ENCODE data around the gene ZNRF2.
"Not testable (repeated sequence)": the region's sequence is repeated elsewhere in the genome, so short reads cannot be mapped to it uniquely, and the experiment has no call there.

ZNRF2 gene

DNA sequence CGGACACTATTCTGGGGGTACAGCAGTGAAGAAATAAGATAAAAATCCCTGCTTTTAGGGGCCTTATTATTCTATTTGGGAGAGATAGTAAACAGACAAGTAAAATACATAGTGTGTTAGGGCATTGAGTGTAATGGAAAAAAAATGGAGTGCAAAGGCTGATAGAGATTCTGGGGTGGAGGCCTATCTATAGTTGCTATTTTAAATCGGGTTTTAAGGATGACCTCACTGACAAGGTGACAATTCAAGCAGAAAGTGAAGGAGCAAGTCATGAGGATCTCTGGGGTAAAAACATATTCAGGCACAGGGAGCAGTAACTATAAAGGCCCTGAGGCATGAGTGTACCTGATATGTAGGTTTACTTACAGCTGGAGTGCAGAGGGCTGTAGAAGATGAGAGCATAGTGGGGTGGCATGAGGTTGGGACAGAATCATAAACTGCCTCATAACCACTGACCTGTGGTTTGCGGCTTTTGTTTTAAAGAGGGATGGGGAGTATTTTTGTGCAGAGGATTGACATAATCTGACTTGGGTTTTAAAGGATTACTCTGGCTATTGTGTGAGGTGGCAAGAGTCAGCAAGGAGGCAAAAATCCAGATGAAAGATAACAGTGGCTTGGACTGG, 8.1 kb downstream of the ZNRF2 start:
- DNase-seq, result not testable (repeated sequence)

DNA sequence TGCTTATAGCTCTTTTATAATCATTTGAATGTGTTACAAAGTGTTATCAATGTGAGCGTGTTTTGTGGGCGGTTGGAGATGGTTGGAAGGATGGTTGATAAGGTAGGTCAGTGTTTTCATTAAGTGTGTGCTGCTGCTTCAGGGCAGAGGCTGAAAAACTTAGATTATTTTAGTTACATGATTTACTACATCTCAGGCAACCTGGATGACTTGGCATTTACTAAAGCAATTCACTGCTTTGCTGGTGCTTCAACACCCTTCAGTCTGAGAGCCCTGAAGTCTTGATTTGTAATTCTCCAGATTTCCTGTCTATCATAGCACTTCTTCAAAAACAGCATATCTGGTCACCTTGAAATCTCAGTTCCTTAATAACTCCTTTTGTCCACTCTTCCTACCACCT, 11.9 kb downstream of the ZNRF2 start:
- not testable (repeated sequence) for DNase-seq

DNA sequence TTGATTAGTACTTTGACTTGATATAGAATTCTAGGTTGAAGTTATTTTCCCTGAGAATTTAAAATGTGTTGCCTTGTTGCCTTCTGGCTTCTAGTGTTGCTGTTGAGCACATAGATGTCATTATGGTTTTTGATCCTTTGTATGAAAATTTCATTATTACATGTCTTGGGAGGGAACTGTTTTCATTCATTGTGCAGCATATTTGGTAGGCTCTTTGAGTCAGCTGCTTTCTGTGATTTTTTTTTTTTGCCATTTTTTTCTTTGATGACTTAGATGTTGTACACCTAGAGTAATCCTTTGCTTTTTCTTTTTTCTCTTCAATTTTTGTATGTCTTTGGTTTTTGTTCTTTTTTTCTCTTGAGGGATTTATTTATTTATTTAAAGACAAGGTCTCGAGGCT, 13.1 kb downstream of the ZNRF2 start:
- not testable (repeated sequence) for DNase-seq

DNA sequence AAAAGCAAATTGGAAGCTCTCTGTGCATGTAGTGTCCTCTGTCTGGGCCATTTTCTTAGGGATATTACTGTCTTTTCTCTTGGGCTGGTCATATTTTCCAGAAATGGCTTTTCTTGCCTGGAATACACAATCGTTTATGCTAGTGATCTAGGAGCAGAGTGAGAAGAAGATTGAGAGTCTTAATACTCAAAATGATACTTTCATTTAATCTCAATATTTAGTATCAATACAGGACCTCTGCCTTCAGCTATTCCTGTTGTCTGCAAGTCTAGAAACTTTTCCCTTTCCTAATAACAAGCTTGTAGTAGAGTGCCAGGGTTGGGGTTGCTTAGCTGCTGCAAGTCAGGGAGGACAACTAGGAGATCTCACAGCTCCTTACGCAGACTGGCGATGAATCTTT, 14.0 kb downstream of the ZNRF2 start:
- DNase-seq, result not testable (repeated sequence)

DNA sequence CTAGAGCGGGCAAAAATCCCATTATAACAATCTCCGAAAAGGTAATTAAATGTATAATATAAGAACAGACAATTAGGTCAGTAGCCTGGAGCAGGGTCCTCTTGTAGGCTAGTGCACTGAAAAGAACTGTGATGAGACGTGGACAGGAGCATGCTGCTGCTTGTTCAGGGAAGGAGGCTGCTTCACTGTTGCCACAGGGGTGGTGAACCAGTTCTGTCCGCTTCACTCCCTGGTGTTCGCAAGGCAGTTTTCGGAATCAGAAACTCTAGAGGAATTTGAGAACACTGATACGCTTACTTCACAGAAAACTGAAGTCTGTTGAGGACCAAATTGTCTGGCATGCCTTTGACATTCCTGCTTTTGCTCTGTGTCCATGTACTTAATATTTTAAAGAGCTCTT, 17.4 kb downstream of the ZNRF2 start:
- DNase-seq, result no peak

DNA sequence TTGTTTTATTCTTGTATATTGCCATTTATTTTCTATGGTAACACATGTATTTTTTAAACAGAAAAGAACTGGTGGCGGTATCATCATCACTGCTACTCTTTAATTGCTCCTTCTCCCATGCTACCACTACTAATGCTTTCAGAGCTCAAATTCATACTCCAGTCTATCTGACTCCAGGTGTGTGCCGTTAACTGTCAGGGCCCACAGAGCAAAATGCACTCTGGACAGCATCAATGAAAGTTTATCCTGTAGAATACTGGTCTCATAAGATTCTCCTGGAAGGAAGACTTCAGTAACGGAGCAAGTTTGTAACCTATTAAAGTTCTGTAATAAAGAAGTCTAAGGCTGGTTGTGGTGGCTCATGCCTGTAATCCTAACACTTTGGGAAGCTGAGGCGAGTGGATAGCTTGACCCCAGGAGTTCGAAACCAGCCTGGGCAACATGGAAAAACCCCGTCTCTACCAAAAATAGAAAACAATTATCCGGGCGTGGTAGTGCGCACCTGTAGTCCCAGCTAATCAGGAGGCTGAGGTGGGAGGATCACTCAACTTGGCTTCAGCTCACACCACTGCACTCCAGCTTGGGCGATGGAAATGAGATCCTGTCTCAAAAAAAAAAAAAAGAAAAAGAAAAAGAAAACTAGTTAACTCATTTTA, 18.4 kb downstream of the ZNRF2 start:
- no peak for DNase-seq

DNA sequence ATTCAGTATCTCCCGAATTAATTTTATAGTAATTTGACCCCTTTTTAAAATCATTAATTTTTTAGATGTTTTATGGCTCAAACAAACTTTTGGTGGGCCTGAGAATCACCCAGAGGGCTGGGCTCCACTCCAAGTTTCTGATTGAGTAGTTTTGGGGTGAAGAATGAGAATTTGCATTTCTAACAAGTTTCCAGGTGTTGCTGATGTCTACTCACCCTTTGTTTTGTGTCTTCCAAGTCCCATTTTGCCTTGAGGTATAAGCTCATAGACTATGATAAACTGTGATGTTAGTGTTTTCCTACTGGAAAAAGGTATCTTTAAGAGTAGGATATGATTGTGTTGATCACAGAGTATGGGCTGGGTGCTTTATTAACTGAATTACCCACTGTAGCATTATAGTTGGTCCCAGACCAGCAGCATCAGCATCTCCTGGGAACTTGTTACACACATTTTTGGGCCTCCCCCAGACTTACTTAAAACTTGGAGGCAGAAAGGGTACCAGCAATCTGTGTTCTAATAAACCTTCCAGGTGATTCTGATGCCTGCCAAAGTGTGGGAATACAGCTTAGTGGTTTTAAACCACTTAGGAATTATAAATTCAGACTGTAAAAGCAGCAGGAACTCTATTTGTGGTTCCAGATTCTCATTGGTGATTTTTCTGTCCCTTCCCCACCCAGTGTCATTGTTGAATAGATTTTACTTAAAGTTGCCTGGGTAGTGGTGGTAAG, 19.1 kb downstream of the ZNRF2 start:
- no peak for DNase-seq

DNA sequence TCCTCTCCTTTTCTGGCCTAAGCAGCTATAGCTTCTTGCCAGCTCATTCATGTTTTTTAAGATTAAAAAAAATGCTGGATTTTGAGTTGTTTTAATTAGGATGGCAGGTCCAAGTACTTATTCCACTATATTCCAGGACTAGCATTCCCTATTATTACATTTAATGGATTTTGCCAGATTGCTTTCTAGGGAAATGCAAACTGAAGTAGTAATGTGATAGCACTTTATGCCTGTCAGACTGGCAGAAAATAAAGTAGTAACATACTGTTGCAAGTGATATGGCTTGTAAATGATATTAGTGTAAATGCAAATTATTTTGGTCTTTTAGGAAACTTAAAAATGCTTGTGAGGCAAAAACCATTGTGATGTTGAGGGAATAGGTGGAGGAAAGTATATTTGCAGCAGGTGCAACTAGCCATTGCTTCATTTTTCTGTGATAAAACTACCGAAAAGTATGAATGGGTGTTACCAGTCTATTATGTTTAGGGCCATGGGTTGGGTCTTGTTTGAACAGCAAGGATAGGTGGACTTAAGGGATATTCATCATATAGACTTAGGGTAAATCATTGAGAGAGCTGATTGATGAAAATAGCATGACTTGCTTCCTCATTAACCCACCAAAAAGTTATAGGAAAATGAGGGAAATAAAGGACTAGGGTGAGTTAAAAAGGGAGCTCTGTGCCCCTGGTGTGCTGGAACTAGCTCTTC, 19.9 kb downstream of the ZNRF2 start:
- DNase-seq, result no peak

DNA sequence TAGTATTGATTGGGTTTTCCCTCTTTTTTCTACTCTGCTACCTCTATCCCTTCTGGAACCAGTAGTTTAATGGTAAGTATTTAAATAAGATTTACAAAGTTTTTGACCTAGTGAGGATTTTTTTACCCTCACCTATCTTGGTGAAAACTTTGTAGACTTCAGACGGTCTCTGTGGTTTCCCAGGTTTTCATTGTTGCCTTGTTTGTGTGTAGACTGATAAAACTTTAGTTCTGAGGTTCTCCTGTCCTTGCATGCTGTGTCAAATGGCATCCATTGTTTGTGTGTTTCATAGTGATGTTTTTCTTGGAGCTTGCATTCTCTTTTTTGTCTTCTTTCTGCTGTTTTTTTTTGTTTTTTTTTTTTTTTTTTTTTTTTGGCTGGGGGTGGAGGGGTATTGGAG, 22.6 kb downstream of the ZNRF2 start:
- no peak for DNase-seq

DNA sequence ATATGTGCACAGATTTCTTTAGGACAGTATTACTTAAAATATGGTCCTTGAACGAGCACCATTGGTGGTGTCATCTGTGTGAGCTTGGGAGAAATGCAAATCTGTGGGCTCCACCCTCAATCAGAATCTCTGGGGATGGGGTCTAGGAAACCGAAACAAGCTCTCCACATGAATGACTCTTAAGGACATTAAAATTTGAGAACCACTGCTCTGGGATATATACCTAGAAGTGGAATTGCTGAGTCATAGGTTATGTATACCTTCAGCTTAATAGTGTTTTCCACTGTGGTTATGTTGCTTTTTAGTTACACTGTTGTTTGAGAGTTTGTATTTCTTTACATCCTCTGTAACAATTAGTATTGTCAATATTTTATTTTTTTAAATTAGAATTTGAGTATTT, 24.0 kb downstream of the ZNRF2 start:
- DNase-seq, result no peak

DNA sequence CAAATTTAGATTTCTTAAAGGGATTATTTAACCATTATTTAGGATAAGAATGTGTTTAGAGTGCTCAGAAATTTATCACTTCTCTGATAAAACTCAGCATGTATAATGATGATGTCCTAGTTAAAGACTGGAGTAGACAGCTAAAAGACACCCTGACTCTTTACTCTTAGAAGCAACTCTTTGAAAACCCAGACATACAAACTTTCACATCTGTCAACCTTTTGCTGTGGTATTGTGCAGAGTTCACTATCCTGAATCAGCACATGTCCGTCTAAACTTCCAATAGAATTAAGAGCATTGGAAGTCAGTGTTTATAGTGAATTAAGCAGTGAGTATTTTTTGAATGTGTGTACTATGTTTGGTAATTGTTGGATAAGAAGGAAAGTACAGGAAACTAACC, 24.9 kb downstream of the ZNRF2 start:
- no peak for DNase-seq

DNA sequence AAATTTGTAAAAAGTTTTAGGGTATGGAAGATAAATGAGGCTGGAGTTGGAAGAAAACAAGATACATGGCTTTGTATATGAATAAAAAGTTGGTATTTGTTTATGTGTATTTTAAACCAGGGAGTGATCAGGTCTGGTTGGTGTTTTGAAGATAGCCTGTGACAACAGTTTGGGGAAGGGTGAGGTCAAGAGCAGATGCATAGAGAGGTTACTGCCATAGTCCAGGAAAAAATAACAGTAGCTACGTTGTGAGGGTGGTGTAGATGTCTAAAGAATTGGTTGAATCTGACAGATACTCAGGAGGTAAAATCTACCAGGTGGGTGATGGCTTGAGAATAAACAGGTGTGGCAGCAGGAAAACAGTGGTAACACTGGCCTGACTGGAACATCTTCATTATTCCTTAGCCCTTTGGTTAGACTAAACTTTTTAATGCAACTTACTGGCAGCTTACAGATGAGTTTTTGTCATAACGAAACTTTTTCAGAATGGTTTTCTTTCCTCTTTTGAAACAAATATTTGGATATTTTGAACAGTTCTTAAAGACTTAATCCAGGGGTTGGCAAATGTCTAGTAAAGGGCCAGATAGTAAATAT, 25.5 kb downstream of the ZNRF2 start:
- DNase-seq, result no peak

DNA sequence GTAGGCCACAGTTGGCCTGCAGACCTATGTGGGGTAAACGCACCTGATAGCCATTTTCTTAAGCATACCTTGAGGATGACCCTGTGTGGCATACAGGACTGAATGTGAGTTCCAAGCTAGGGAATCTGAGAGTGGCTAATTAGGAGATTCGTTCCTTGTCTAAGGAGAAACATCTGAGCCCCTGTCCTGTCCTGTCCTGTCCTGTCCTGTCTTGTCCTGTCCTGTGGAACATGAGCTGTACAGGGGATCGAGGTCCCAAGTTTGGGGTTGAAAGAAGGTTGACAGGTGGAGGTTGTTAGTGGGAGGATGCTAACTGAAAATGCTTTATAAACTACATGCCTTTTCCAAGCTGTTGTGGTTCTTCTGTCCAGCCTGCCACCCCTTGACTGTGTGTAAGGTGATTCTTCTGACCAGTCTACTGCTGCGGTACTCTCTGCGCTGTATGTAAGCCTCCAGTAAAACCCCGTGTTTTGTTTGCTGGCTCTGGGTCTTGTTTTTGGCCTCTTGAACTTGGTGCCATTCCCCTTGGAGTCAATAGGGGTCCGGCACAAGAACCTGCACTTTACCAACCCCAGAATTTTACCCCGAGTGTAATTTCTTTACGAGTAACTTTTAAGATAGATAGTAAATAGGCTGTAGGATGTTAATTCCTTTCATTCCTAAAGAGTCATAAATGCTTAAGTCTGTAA, 26.4 kb downstream of the ZNRF2 start:
- DNase-seq, result no peak

DNA sequence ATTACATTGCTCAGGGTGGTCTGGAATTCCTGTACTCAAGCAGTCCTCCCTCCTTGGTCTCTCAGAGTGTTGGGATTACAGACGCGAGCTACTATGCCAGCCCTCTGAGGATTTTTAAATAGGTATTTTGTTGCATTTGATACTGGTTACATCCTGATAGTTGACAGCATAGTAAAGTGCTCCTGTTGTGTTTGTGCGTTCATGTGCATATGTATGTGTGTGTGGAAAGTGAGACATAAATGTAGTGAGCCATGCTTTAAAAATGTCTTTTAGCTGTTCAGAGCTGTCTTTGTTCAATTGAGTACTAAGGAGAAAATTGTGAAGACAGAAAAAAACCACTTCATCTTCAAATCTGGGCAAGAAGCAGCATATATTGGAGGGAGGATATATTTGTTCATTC, 27.8 kb downstream of the ZNRF2 start:
- no peak for DNase-seq

DNA sequence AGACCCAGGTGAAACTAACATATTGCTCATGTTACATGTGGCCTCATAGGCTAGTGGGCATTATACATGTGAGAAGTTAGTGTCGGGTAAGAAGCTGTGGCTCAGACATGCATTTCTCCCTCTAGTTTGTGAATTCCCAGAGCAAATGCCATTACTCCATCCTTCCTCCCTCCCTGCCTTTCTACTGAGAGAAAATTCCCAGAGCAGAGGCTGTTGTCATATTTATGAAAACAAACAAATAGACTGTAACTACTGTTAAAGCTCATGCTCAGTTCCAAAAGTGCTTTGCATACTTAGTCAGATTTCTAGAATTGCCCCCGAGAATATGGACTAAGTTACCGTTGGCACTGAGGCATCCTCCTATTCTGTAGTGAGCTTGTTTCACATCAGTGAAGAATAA, 29.0 kb downstream of the ZNRF2 start:
- no peak for DNase-seq

DNA sequence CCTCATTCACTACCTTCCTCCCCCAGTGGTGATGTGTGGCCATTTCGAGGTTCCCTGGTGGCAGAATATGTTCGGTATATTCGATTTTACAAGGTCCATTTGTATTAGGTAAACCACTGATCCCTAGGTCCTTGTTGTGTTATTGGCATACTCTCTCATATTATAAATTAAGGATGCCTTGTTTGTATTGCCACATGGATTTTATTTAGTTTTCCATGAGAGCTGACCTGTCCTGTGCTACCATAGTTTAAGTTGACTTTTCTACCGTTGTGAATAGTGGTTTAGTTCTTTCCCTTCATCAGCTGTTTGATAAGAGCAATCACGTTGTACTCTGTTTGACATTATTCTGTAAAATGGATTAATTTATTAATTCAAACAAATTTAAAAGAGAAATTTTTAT, 29.4 kb downstream of the ZNRF2 start:
- DNase-seq, result no peak

DNA sequence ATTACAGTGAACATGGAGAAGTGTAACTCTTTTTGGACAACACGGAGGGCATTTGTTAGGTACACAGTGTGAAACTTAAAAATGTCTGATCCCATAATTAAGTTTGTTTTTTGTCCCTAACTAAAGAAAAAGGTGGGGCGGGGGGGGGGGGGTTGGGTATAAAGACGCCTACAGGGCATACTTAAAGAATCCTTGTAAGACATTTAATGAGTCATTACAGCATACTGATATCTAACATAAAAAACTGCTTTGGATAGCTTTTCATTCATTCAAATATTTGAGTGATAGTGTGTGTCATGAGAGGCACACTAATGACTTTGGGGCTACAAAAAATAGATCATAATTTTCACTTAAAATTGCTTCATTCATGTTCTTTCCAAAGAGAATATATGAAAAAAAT, 31.2 kb downstream of the ZNRF2 start:
- DNase-seq, result no peak

DNA sequence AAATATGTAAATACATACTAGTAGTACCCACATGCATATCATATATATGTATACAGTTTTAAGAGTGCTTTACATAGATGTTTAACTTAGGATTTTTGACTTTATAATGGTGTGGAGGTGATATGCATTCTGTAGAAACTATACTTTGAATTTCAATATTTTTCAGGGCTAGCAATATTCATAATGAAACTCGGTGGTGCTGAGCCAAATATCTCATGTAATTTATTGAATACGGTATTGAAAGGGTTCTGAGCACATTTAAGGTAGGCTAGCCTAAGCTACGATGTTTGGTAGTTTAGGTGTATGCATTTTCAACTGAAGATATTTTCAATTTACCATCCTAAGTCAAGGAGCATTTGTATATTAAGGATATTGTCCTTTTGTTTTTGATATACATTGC, 36.0 kb downstream of the ZNRF2 start:
- DNase-seq, result no peak

DNA sequence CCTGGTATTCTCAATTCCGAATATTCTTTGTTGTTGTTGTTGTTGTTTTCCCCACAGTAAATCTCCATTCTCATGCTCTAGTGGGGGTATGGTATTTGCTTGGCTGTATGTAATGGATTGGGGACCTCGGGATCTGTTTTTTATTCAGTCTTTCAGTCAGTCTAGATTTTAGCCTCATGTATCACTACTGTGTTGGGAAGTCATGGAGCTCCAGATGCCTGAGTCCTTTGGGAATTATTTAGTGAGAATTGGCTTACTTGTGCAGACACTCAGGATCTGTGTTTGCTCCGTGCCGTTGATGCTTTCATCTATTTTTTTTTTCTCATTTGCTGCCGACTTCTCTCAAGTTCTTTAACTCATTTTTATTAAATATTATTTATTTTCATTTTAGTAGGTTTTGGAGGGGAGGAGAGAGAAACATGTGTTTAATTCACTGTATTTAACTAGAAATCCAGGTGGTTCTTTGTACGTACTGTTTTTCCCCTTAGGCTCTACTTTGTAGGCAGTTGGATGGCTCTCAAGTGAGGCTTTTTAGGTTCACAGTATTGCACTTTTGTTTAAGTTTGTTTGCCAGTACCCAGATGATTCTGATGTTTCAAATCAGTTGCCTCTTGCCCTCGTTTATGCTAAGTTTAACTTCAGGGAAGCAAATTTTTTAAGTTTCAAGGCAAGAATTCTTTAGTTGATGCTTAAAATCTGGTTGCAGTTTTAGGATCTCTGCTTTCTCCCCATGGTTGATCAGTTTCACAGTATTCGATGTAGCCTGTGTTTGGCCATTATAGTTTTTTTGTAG, 36.9 kb downstream of the ZNRF2 start:
- no peak for DNase-seq

DNA sequence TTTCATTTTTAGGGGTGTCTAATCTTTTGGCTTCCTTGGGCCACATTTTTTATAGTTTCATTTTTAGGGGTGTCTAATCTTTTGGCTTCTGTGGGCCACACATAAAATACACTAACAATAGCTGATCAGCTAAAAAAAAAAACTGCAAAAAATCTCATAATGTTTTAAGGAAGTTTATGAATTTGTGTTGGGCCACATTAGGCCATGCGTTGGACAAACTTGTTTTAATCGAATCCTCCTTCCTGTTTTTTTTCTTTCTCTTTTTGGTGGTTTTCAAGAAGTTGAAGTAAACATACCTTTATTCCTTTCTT, 37.4 kb downstream of the ZNRF2 start:
- DNase-seq, result no peak

DNA sequence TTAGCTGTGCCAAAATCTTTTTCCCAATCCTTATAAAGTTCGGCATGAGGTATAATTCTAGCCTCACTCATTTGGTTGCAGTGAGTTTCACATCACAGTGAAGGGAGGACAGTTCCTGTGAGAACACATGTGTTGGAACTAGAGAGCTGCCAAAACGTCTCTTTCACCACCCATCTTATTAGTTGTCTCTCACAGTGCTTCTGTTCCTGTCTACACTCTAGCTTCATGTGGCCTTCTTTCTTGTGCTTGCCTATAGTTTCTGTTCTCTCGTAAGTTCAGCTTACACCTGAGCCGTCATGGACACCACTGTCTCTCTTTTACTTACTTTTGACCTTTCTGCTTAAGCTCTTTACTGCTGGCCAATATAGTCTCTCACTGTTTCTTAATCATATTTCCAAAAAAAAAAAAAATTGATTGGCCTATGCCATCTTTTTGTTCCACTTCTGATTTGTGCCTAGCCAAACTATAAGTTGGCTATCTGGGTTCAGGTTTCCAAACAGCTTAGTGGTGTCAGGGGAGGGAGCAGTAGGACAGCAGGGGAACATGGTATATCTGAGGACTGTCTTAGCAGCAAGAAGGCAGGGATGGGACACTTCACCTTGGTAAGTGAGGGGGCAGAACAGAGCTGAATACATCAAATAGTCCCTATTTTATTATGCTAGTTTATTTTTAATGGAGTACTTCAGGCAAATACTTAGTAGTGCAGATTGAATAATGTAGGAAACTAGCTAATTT, 38.0 kb downstream of the ZNRF2 start:
- DNase-seq, result no peak

DNA sequence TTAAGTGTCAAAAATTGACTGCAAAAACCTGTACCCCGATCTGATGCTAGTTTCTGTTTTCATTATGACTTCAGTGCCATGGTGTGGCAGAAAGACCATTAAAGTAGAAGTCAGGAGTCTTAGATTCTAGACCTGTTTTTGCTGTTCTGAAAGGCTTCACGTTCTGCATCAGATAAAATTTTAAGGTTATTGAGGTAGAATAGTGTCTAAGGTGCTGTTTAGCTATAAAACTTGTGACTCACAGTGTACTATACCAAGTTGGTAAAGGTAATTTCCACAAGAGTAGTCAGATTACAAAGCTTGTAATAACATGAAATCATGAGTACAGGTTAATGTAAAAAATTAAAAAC, 38.6 kb downstream of the ZNRF2 start:
- no peak for DNase-seq

All from activated T-cell treated with anti-CD3 and anti-CD28 coated beads, Interleukin-2, amount 50 U/mL, for 1 hour (primary cell).